Measurements from ENCODE around the gene BICD2. TPM values are rescaled to one million over a fixed set of nuclear protein-coding genes. Genes with fewer than 3 reads are reported as not detected.

Gene BICD2
- total RNA-seq, 2 donors from 2014 or later, result 22.2 to 48.3 TPM

DNA sequence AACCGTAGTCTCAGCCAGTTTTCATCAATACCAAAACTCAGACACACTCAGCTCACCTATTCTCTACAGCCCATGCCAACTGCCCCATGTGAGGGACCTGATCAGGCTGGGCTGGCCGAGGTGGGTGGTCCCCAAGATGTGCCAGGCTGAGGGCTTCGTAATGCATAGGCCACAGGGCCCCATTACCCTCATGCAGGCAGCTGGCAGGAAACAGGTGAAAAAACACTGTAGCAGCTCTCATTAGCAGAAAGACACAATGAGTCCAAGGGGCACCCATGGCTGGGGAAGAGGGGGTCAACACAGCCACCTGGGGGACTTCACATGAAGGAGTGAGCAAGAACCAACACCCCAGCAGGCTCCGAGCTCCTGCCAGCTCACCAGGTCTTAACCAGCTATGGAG lies 102.9 kb downstream of the BICD2 start:
- peaks cover 6% of the 10 kb centered on the region for H3K4me1 ChIP-seq (replicated peaks)
- no peaks in the 10 kb centered on the region for H3K36me3 ChIP-seq
- WGBS, result 92% methylated on average over 4 of the region's 4 CpGs
- no peak overlapping the region for H3K27ac ChIP-seq
- no peaks in the 10 kb centered on the region for H3K9me3 ChIP-seq
- no peaks in the 10 kb centered on the region for H3K27me3 ChIP-seq (replicated peaks; ENCODE audit: insufficient read depth)
- no peak overlapping the region for H3K4me3 ChIP-seq
- no peak for DNase-seq (ENCODE audit: low spot score)
- intact Hi-C loops (cut with DNase I), result no loop called here
- TF ChIP-seq, protein P1, sequence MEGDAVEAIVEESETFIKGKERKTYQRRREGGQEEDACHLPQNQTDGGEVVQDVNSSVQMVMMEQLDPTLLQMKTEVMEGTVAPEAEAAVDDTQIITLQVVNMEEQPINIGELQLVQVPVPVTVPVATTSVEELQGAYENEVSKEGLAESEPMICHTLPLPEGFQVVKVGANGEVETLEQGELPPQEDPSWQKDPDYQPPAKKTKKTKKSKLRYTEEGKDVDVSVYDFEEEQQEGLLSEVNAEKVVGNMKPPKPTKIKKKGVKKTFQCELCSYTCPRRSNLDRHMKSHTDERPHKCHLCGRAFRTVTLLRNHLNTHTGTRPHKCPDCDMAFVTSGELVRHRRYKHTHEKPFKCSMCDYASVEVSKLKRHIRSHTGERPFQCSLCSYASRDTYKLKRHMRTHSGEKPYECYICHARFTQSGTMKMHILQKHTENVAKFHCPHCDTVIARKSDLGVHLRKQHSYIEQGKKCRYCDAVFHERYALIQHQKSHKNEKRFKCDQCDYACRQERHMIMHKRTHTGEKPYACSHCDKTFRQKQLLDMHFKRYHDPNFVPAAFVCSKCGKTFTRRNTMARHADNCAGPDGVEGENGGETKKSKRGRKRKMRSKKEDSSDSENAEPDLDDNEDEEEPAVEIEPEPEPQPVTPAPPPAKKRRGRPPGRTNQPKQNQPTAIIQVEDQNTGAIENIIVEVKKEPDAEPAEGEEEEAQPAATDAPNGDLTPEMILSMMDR (IDR thresholded peaks at IDR 0.05), result no peak
- TF ChIP-seq POLR2A (IDR thresholded peaks at IDR 0.05), result no peak
- no peak for TF ChIP-seq POLR2AphosphoS5 (IDR thresholded peaks at IDR 0.05)

Other genes with a start within 250 kb of the BICD2 start
- 10 to 100 TPM in 1 of 2 donors, 1 to 10 TPM in 1; 2.6 to 14.1 TPM for gene ECM2, start 228.8 kb downstream of the BICD2 start, total RNA-seq
- gene IPPK, start 94.7 kb downstream of the BICD2 start, total RNA-seq, result 10 to 100 TPM; 10.3 to 14.0 TPM
- gene ZNF484, start 113.2 kb upstream of the BICD2 start, total RNA-seq, result 10 to 100 TPM in 1 of 2 donors, 1 to 10 TPM in 1; 9.3 to 10.3 TPM
- gene FGD3, start 182.7 kb upstream of the BICD2 start, total RNA-seq, result 10 to 100 TPM in 1 of 2 donors, 1 to 10 TPM in 1; 6.2 to 11.0 TPM

Data from prostate gland (tissue), 2 donors.